TTC549 (cell line): ENCODE results near the gene ZNF385B.
"Not testable (repeated sequence)": the region's sequence is repeated elsewhere in the genome, so short reads cannot be mapped to it uniquely, and the experiment has no call there.

ENCODE experiments used
- FAIRE-seq: peaks from 2 replicates; lab custom pipeline; 2012; peaks lifted over from hg19 to GRCh38; lab: Jason Lieb, UNC

ZNF385B gene

GRCh38 chr2:179677077-179677688, 184.2 kb downstream of the ZNF385B start:
- FAIRE-seq = no peak

DNA sequence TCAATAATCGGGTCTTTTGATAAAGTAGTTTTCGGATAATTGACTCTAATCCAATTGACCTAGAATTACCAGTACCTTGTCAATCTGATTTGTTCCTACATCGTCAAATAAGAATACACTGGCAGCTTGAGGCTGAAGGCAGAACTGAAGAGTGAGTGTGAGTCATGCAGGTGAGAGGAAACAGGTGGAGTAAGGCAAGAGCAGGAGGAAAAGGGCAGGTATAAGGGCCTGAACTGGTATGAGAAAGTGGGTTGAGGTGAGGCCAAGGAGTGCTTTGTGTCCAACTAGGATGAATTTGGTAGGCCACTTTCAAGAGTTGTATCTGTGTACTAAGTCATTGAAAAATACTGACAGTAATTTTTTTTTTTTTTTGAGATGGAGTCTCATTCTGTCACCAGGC, 186.0 kb downstream of the ZNF385B start:
- no peak for FAIRE-seq

GRCh38 chr2:179671043-179671981, 190.1 kb downstream of the ZNF385B start:
- no peak for FAIRE-seq

DNA sequence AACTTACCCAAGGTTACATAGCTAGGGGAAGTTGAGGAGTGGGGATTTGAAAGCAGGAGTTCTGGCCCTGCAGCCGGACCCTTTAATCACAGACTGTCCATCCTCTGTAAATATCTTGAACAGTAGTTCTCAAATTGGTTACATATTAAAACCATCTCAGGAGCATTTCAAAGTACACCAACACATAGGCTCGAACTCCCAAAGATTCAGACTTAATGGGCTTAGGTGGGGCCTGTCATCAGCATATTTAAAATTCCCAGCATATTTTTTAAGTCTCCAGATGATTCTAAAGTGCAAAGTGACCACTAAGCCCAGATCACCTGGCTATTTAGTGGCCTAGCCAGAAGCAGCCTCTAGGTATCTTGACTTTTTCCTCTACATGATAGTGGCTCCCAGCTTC, 192.2 kb downstream of the ZNF385B start:
- no peak for FAIRE-seq

GRCh38 chr2:179664972-179665812, 196.2 kb downstream of the ZNF385B start:
- FAIRE-seq = no peak

- no peak for FAIRE-seq
Observed at GRCh38 chr2:179661986-179662385, 199.4 kb downstream of the ZNF385B start.

DNA sequence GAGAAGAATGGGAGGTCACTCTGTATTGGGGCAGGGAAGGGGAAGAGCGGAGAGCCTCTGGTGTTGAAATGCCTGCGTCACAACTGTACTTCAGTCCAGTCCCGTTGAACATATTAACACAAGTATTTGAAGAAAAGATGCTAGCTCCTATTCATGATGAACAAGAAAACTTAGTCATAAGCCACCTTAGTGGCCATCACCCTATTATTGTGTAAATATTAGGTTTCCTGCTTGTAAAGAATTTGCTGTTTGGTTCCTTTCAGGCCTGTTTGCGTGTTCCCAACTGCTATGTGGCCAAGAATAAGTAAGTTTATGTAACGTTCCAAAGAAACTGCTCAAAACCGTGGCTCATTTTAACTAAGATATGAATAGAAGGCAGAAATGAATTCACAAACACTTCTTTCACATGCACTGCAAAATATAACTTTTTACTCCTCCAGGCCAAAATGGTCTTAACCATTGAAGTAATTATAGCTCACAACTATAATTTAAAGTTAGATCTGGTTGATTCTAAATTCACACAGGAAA, 204.3 kb downstream of the ZNF385B start:
- no peak for FAIRE-seq

- no peak for FAIRE-seq
Observed at GRCh38 chr2:179655627-179656026, 205.8 kb downstream of the ZNF385B start.

GRCh38 chr2:179654806-179655205, 206.6 kb downstream of the ZNF385B start:
- FAIRE-seq = no peak

- no peak for FAIRE-seq
Observed at GRCh38 chr2:179652296-179652695, 209.1 kb downstream of the ZNF385B start.

DNA sequence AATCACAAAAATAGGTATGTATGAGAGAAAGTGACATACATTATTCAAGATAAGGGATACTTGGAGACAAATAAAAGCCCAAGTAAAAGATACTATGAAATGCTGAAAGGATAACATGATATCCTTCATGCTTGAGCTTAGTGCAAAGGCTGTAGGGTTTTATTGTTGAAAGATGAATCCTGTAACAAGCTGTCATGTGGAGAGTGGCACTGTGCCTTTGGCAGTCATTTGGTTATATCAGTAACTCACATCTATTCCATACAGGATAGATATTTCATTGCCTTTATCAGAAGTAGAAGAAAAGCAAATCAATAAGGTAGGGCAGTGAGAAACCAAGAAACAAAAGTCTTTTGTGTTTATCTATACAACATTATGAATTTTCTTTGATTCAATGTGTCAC, 211.0 kb downstream of the ZNF385B start:
- no peak for FAIRE-seq

- no peak for FAIRE-seq
Observed at GRCh38 chr2:179646862-179647587, 214.4 kb downstream of the ZNF385B start.

DNA sequence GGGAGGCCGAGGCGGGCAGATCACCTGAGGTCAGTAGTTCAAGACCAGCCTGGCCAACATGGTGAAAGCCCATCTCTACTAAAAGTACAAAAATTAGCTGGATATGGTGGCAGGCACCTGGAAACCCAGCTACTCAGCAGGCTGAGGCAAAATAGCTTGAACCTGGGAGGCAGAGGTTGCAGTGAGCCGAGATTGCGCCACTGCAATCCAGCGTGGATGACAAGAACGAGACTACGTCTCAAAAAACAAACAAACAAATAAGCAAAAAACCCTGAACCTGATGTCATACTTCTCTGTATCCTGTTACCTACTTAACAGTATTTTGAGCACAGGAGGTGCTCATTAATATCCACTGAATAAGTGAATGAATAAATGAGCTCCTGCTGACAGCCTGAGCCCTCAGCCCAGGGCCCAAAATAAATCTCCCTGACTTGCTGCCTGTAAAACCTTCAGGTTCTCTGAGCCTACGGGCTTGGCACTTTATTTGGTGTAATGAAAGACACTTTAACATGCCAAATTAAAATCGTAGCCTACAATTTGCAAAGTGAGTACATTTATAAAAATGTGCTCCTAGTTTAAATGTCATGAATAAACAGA, 215.1 kb downstream of the ZNF385B start:
- FAIRE-seq = no peak

GRCh38 chr2:179645047-179645446, 216.4 kb downstream of the ZNF385B start:
- no peak for FAIRE-seq

DNA sequence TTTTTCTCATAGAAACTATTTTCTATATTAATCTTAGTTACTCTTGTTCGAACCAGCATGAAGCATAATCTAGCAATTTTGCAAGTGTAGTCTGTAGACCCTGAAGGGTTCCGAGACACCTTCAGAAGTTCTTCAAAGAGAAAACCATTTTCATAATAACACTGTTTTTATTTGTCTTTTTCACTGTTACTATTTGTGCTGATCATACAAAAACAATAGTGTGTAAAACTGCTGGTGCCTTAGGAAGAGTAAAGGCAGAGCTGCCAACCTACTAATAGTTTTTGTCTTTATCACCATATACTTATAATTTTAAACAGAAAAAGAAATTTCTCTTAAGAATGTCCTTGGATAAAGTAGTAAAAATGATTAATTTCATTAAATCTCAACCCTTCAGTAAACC, 218.9 kb downstream of the ZNF385B start:
- no peak for FAIRE-seq

- no peak for FAIRE-seq
Observed at GRCh38 chr2:179636995-179637394, 224.4 kb downstream of the ZNF385B start.

- no peak for FAIRE-seq
Observed at GRCh38 chr2:179636100-179636980, 225.1 kb downstream of the ZNF385B start.

DNA sequence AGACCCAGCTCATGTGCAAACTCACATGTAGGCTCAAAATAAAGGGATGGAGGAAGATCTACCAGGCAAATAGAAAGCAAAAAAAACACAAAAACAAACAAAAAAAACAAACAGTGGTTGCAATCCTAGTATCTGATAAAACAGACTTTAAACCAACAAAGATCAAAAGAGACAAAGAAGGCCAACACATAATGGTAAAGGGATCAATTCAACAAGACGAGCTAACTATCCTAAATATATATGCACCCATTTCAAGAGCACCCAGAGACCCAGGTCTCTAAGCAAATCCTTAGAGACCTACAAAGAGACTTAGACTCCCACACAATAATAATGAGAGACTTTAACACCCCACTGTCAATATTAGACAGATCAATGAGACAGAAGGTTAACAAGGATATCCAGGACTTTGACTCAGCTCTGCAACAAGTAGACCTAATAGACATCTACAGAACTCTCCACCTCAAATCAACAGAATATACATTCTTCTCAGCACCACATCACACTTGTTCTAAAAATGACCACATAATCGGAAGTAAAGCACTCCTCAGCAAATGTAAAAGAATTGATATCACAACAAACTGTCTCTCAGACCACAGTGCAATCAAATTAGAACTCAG, 229.5 kb downstream of the ZNF385B start:
- not testable (repeated sequence) for FAIRE-seq

- FAIRE-seq = not testable (repeated sequence)
Observed at GRCh38 chr2:179629776-179630175, 231.6 kb downstream of the ZNF385B start.

GRCh38 chr2:179626261-179626660, 235.2 kb downstream of the ZNF385B start:
- no peak for FAIRE-seq
